Activated T-helper 2 cell treated with anti-CD3 and anti-CD28 coated beads, Interferon-gamma antibody, Interleukin-2, Interleukin-4, amounts not matched to agents 10 μg/mL and 5 μg/mL and 100 μg/mL, durations not matched to agents 14 hours and 24 hours and 36 hours (primary cell): ENCODE data around the gene PKN2. TPM values are rescaled to one million over a fixed set of nuclear protein-coding genes. Genes with fewer than 3 reads are reported as not detected.

Experiments
- DNase-seq: peaks from one replicate; pipeline ENCODE4 v3.0.0; 2021; ENCODE audit warnings: low spot score
- H3K27ac Mint-ChIP-seq: one replicate; pipeline ENCODE4 v1.8.0; 2021; ENCODE audit warnings: mixed read lengths
- H3K27me3 Mint-ChIP-seq: one replicate; pipeline ENCODE4 v1.8.0; 2021; ENCODE audit warnings: low read depth, mixed read lengths
- H3K36me3 Mint-ChIP-seq: one replicate; pipeline ENCODE4 v1.8.0; 2021; ENCODE audit warnings: low read depth, mixed read lengths
- H3K4me1 Mint-ChIP-seq: one replicate; pipeline ENCODE4 v1.8.0; 2021; ENCODE audit warnings: low read depth, mixed read lengths
- H3K4me3 Mint-ChIP-seq: one replicate; pipeline ENCODE4 v1.8.0; 2021; ENCODE audit warnings: low read depth, mild to moderate bottlenecking, moderate library complexity, mixed read lengths
- H3K9me3 Mint-ChIP-seq: one replicate; pipeline ENCODE4 v1.8.0; 2021; ENCODE audit warnings: mixed read lengths
- intact Hi-C: fragments of 100-400 bp; cut with micrococcal nuclease; formaldehyde crosslinking; loops from one replicate; pipeline ENCODE4 v1.15.1; 2023
- total RNA-seq: library from RNA; stranded (reverse); gene quantifications from 2 replicates; pipeline ENCODE4 v1.2.3, GENCODE V29; 2022

The PKN2 gene
- total RNA-seq, 1 donor from 2014 or later, result 21.2 TPM

DNA sequence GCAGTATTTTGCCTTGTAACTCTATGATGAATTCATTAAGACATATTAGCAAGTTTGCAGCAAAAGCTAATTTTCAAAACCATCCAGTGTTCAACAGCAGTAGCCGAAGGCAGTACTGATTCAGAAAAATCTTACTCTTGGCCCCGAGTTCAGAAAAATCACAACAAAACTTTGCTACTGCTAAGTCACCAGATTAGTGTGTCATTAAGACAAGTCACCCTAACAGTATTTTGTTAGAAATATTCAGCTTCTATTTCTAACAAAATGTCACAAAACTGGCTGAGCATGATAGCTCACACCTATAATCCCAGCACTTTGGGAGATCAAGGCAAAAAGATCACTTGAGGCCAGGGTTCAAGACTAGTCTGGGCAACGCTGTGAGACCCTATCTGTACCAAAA, 199.1 kb downstream of the PKN2 start:
- Mint-ChIP-seq H3K27ac (no peak overlapping the region), H3K36me3 (peaks cover 57% of the 10 kb centered on the region), H3K9me3 (no peaks in the 10 kb centered on the region), H3K4me1 (peaks cover 26% of the 10 kb centered on the region), H3K27me3 (no peaks in the 10 kb centered on the region), H3K4me3 (no peak overlapping the region)
- intact Hi-C loops, result no loop called here
- DNase-seq, result no peak

Other genes starting within 250 kb of the PKN2 start
- 37.6 and 42.2 TPM in 2 replicates for gene GTF2B, start 207.3 kb downstream of the PKN2 start, total RNA-seq